Middle frontal gyrus (tissue), 1 donor: ENCODE measurements around the gene SMIM24.
"Not testable (repeated sequence)": the region's sequence is repeated elsewhere in the genome, so short reads cannot be mapped to it uniquely, and the experiment has no call there.

ENCODE experiments used
- DNase-seq: peaks from one replicate; pipeline ENCODE4 v3.0.0-alpha.2; 2015; ENCODE audit warnings: low spot score; ENCODE audit errors: extremely low spot score

SMIM24 gene

DNA sequence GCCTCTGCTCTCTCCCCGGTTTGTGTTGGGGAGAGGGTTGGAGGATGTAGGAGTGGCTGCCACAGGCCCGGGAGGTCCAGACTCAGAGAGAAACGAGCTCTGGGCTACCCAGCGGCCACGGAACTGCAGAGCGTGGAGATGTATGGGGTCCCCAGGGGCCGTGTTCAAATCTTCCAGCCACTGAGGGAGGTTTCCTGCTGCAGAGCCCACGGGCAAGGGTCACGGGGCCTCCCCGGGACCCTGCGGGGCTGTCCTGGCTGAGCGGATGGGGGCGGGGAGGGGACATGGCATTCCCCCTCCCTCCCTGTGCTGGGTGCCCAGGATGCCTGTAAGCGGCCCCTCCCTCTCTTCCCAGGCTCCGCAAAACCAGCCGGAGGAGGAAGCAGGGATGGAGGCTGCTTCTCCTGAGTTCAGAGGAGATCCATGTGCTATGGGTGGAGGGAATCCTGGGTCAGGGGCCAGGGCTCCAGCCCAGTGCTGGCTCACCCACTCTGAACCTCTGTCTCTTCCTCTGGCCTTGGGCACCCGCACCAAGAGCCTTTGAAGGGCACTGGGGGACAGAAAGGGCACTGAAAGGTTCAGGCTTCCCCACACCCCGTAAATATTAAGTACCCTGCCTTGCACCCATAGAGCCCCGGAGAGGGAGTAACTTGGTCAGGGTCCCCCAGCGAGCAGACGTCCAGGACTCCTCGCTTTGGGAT, 22.6 kb downstream of the SMIM24 start:
- no peak for DNase-seq

DNA sequence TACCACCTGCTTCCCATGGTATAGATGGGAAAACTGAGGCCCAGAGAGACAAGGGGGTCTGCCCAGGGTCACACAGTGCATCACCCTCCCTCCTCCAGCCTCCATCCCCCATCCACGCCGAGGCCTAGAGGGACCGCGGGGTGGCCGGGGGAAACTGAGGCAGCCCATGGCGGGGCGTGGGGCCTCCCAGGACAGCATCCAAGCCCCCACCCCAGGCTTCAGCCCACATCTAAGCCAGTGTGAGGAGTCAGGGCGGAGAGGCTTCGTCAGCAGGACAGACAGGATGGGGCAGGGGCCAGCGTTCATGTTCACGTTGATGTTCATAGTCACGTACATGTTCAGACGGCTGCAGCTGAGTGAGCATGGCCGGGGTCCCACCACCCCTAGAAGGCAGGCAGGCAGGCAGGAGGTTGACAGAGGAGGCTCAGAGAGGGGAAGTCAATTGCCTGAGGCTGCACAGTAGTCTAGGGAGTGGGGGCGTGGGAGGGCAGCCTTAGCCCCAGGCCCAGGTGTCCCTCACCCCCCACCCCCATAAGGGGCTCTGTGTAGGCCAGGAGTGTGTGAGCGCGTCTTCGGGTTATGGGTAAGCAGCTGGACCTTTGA, 23.3 kb downstream of the SMIM24 start:
- no peak for DNase-seq

- no peak for DNase-seq
These were observed 24.2 kb downstream of the SMIM24 start for GRCh38 chr19:3455960-3456601.

DNA sequence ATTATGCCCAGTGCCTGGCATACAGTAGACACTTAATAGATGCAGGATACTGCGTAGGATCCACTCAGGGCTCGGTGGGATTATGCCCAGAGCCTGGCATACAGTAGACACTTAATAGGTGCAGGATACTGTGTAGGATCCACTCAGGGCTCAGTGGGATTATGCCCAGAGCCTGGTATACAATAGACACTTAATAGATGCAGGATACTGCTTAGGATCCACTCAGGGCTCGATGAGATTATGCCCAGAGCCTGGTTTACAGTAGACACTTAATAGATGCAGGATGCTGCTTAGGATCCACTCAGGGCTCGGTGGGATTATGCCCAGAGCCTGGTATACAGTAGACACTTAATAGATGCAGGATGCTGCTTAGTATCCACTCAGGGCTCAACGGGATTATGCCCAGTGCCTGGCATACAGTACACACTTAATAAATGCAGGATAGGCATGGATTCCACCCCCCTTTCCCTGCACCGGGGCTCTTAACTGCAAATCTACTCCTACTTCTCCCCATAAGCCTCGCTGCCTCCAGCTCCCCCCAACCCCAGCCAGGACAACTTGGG, 24.9 kb downstream of the SMIM24 start:
- DNase-seq = no peak

- DNase-seq = no peak
These were observed 25.5 kb downstream of the SMIM24 start for GRCh38 chr19:3454656-3455392.

DNA sequence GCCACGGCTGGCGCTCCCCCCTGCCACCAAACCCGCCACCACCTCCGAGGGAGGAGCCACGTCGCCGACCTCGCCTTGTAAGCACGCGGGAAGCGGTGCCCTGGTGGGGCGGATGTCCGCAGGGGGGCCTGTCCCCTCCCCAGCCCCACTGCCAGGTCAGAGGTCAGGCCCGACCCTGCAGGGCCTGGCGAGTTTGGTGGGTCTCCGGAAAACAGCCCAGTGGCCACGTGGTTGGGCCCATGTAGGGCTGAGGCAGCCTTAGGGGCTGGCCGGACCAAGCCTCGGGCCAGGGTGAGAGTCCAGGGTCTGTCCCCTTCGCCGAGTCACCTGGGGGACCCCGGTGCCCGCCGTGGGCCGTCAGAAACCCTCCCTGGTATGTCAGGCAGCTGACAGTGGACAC, 26.5 kb downstream of the SMIM24 start:
- DNase-seq = no peak

GRCh38 chr19:3452942-3453214, 27.4 kb downstream of the SMIM24 start:
- DNase-seq = not testable (repeated sequence)

- no peak for DNase-seq
These were observed 28.0 kb downstream of the SMIM24 start for GRCh38 chr19:3452171-3452941.

- no peak for DNase-seq
These were observed 28.9 kb downstream of the SMIM24 start for GRCh38 chr19:3451451-3451866.

- DNase-seq = no peak
These were observed 29.4 kb downstream of the SMIM24 start for GRCh38 chr19:3450796-3451411.

DNA sequence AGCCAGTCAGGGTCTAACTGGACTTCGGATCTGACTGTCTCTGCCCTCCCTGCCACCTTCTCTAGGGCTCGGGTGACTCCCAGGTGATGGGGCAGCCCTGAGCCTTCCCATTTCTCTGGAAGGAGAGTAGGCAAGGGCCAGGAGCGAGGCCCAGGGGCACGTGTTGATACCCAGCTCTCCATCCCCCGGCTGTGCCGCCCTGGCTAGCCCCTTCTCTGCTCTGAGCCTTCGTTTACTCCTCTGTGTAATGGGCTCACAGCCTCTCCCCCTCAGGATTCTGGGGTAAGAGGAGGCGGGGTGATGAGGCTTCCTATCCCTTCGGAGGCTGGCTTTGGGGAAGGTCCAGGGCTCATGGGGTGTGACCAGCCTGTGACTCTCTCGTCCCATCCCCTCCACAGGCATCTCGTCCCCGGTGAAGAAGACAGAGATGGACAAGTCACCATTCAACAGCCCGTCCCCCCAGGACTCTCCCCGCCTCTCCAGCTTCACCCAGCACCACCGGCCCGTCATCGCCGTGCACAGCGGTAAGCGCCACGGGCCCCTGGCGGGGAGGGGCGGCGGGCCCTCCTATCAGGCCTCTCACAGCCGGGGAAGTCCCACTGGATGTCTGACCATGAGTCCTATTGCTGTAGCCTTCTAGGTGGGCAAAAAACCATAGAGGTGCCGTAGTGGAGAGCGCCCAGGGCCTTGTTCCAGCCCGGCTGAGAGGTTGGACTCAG, 31.6 kb downstream of the SMIM24 start:
- no peak for DNase-seq

- not testable (repeated sequence) for DNase-seq
These were observed 33.7 kb downstream of the SMIM24 start for GRCh38 chr19:3446657-3447056.

GRCh38 chr19:3444695-3445234, 35.6 kb downstream of the SMIM24 start:
- no peak for DNase-seq

GRCh38 chr19:3443840-3444694, 36.3 kb downstream of the SMIM24 start:
- DNase-seq = peak; percentile 5

DNA sequence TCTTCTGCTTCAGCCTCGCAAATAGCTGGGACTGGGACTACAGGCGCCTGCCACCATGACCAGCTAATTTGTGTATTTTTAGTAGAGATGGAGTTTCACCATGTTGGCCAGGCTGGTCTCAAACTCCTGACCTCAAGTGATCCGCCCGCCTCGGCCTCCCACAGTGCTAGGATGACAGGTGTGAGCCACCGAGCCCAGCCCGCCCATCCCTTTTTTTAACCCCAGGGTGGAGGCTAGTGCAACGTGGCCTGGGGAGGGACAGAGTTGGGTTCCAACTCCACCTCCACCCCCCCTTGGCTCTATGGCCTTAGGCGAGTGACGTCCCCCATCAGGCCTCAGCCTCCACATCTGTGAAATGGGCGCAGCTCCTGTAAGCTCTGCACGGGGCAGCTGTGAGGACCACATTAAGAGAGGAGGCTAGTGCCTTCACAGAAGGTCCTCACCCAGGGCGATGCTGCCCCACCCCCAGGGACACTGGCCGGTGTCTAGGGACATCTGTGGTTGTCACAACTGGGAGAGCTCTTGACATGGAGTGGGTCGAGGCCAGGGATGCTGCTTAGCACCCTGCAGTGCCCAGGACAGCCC, 37.7 kb downstream of the SMIM24 start:
- no peak for DNase-seq

DNA sequence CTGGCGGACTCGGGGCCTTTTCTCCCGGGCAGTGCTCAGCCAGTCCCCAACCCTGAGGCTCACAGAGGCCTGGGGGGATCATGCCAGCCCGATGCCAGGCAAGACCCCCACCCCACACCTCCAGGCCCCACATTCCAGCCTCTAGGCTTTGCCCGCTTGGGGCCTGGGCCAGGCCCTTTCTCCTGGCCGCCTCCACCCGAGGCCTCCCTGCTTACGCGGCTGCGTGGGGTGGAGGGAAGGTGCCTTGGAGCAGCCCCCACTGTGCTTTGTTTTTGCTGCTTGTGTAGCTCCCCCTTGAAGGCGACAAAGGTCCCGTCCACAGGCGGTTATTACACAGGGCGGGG, 38.4 kb downstream of the SMIM24 start:
- no peak for DNase-seq

- no peak for DNase-seq
These were observed 39.0 kb downstream of the SMIM24 start for GRCh38 chr19:3441089-3441985.

DNA sequence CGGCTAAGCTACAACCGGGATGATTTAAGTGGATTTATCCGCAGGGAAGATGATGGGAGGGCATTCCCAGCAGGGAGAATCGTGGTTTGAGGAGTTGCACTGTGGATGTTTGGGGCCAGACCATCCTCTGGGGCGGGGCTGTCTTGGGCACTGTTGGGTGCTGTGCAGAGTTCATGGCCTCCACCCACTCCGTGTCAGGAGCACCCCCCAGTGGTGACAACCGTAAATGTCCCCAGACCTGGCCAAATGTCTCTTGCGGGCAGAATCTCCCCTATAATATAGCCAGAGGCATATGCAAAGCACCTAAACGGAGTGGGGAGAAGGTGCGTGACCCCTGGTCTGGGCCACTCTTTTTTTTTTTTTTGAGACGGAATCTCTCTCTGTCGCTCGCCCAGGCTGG, 40.2 kb downstream of the SMIM24 start:
- no peak for DNase-seq
